Gastroesophageal sphincter (tissue), 4 donors: Measurements from ENCODE around the gene INTS11. TPM values are rescaled to one million over a fixed set of nuclear protein-coding genes. Genes with fewer than 3 reads are reported as not detected.

ENCODE experiments used
- ATAC-seq: fragments of 150-250 bp; one replicate; pipeline ENCODE4 v1.9.1; 2016; ENCODE audit warnings: mild to moderate bottlenecking, moderate library complexity
- H3K27ac ChIP-seq, 4 donors: fragments of 200-600 bp; sonication (generic) in 3 of 4; 1 replicate in 3 of 4; 2 replicates in 1 of 4; pipeline ENCODE4 v1.5.1; 2016 to 2019
- H3K27me3 ChIP-seq: fragments of 200-600 bp; sonication (generic); one replicate; pipeline ENCODE4 v1.5.1; 2019
- H3K36me3 ChIP-seq, 2 donors: fragments of 200-600 bp; sonication (generic); one replicate each; pipeline ENCODE4 v1.5.1; 2019; ENCODE audit warnings: control low read depth in 1 of 2
- H3K4me1 ChIP-seq, 3 donors: fragments of 200-600 bp; sonication (generic); 1 replicate in 2 of 3; 2 replicates in 1 of 3; pipeline ENCODE4 v1.5.1; 2016 to 2019; ENCODE audit warnings: control low read depth in 2 of 3
- H3K4me3 ChIP-seq, 2 donors: fragments of 200-600 bp; sonication (generic); one replicate each; pipeline ENCODE4 v1.5.1; 2019; ENCODE audit warnings: mild to moderate bottlenecking in 1 of 2, moderate library complexity in 1 of 2
- H3K9me3 ChIP-seq, 3 donors: fragments of 200-600 bp; sonication (generic); one replicate each; pipeline ENCODE4 v1.5.1; 2017 to 2019; ENCODE audit warnings: control low read depth in 2 of 3
- EP300 ChIP-seq: sonication (generic); formaldehyde crosslinking; IDR thresholded peaks from one replicate; pipeline ENCODE4 v1.6.1; 2017; ENCODE audit warnings: antibody characterized with exemption, mild to moderate bottlenecking
- POLR2A ChIP-seq, 2 donors: fragments of 450-650 bp; IDR thresholded peaks; one replicate each; pipeline ENCODE4 v1.6.1; 2017; ENCODE audit warnings: antibody characterized with exemption in 2 of 2, mild to moderate bottlenecking in 2 of 2, moderate library complexity in 1 of 2
- POLR2AphosphoS5 ChIP-seq: sonication (generic); formaldehyde crosslinking; IDR thresholded peaks from one replicate; pipeline ENCODE4 v1.6.1; 2017; ENCODE audit warnings: antibody characterized with exemption
- WGBS, 2 donors: methylation state at CpG; one replicate each; pipeline ENCODE4 v1.1.5; 2018; ENCODE audit warnings: low coverage in 1 of 2; 5-methylcytosine and 5-hydroxymethylcytosine counted together
- total RNA-seq, 4 donors: library from RNA; depleted of rRNA; stranded (reverse); fragments of >200 nt; gene quantifications; one replicate each; pipeline ENCODE4 v1.1.0, GENCODE V29; 2016
- TF ChIP-seq, protein P1 (sequence below), 4 experiments: fragments of 200-600 bp in 2 of 4; fragments of 450-650 bp in 2 of 4; sonication (generic) in 1 of 4; IDR thresholded peaks; one replicate each; pipeline ENCODE4 v1.5.1; 2017 to 2019; ENCODE audit warnings: antibody characterized with exemption in 4 of 4, mild to moderate bottlenecking in 2 of 4, moderate library complexity in 2 of 4

The INTS11 gene
- total RNA-seq, 4 donors from 2014 or later, result 62.0 to 119 (median 96.4) TPM

DNA sequence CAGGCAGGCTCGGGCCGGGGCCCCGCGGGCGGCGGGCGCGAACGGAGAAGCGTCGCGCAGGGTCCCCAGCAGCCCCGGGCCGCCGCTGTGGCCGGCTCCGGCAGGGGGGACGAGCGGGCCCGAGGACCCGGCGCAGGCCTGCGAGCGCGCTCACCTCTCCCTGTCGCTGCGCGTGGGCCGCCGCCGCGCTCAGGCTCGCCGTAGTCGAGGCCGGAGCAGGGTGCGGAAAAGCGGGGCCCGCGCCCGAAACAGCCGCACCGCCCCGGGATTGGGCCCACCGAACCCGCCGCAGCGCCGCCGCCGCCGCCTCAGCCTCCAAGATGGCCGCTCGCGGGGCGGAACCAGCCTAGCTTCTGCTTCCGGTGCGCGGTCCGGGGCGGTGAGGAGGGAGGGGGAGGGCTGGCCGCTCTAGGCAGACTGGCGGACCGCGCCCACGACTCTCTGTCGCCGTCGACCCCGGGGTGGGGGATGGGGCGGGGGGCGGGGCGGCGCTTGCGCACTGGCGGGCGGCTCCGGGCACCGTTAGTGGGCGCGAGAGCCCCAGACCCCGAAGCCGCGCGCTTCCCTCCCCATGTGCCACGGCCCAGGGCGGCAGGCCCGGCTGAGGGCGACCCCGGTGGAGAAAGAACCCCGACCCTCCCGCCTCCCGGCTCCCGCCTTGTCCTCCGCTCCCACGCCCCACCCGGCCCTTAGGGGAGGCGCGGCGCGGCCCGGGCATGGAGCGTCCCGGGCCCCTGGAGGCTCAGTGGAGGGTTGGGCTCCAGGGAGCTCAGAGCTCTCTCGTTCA lies 50.8 kb downstream of the INTS11 start, which contains the start of gene UBE2J2:
Gene UBE2J2, minus strand, starts transcription at position 343 of the 787 bp plus-strand sequence. CDS start 5,862 bp downstream, outside the sequence.
- Histone ChIP-seq H3K4me1 (peaks cover 6 to 56% (median 35%) of the 10 kb centered on the region in 3 donors), H3K27me3 (no peaks in the 10 kb centered on the region), H3K27ac (peak within 1 kb of the TSS; percentile 21 to 89 (median 86)), H3K9me3 (no peaks in the 10 kb centered on the region), H3K4me3 (peak within 1 kb of the TSS; percentile 90 to 99), H3K36me3 (peaks cover 0 to 4% of the 10 kb centered on the region in 2 donors)
- WGBS, 2 donors, result no CpG with 5 or more reads among the region's 105 CpGs
- peak; percentile 99 for ATAC-seq
- TF ChIP-seq POLR2AphosphoS5, result peak; percentile 58
- TF ChIP-seq POLR2A (IDR thresholded peaks at IDR 0.05), result peak; percentile 48 to 60
- no peak for TF ChIP-seq EP300
- TF ChIP-seq, protein P1, sequence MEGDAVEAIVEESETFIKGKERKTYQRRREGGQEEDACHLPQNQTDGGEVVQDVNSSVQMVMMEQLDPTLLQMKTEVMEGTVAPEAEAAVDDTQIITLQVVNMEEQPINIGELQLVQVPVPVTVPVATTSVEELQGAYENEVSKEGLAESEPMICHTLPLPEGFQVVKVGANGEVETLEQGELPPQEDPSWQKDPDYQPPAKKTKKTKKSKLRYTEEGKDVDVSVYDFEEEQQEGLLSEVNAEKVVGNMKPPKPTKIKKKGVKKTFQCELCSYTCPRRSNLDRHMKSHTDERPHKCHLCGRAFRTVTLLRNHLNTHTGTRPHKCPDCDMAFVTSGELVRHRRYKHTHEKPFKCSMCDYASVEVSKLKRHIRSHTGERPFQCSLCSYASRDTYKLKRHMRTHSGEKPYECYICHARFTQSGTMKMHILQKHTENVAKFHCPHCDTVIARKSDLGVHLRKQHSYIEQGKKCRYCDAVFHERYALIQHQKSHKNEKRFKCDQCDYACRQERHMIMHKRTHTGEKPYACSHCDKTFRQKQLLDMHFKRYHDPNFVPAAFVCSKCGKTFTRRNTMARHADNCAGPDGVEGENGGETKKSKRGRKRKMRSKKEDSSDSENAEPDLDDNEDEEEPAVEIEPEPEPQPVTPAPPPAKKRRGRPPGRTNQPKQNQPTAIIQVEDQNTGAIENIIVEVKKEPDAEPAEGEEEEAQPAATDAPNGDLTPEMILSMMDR (IDR thresholded peaks at IDR 0.05), result peak in 1 of 4 experiments; percentile 39

GRCh38 chr1:1273209-1273511 lies 51.3 kb downstream of the INTS11 start:
- H3K4me1 ChIP-seq, result peaks cover 6 to 62% (median 35%) of the 10 kb centered on the region in 3 donors
- TF ChIP-seq EP300 (no peak), POLR2AphosphoS5 (no peak), POLR2A (IDR thresholded peaks at IDR 0.05) (no peak)
- TF ChIP-seq, protein P1 (IDR thresholded peaks at IDR 0.05), result no peak
- no CpG with 5 or more reads among the region's 31 CpGs for WGBS, 2 donors
- H3K27me3 ChIP-seq, result no peaks in the 10 kb centered on the region
- peak overlapping the region; percentile 90 to 99 for H3K4me3 ChIP-seq
- no peak for ATAC-seq
- peak overlapping the region; percentile 18 to 89 (median 86) for H3K27ac ChIP-seq
- peaks cover 0 to 10% of the 10 kb centered on the region in 2 donors for H3K36me3 ChIP-seq
- H3K9me3 ChIP-seq, result no peaks in the 10 kb centered on the region

DNA sequence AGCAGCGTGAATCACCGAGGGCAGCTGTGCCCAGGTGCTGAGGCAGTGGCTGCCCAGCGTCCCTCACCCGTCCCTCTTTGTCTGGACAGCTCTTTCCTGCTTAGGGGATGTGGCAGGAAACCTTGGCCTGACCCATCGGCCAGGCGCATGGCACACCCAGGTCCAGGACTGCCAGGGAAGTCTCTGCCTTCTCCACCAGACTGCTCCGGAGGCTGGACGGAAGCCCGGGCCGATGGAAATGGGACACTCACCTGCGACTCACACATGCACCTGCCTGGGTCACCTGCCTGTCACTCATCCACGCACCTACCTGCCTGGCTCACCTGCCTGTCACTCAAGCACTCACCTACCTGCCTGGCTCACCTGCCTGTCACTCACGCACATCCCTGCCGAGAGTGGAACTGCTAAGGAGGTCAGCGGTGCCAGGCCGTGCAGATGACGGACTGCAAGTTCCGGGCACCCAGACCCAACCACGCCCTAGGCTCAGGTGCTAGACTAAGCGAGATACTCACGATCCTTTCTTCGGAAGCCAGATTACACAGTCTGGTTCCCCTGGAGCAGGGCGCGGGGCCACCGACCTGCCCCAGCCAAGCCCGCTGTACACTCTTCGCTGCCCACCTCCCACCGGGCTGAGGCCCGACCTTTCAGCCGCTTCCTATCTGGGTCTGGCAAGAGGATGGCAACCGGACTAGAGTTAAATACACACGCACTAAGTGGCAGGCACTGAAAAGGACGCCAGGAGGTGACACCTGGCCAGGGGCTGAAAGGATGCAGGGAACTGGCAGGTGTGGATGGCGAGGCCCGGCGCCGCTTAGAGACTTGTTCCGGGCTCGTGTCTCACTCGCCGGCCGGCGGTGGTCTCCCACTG lies 51.9 kb downstream of the INTS11 start:
- peak overlapping the region in 2 of 4 donors; percentile 86 to 89 for H3K27ac ChIP-seq
- peak overlapping the region; percentile 90 to 99 for H3K4me3 ChIP-seq
- H3K9me3 ChIP-seq, result no peaks in the 10 kb centered on the region
- 46 to 60% methylated on average over 3 of the region's 43 CpGs for WGBS, 2 donors
- H3K4me1 ChIP-seq, result peaks cover 6 to 67% (median 35%) of the 10 kb centered on the region in 3 donors
- H3K27me3 ChIP-seq, result no peaks in the 10 kb centered on the region
- no peak for ATAC-seq
- TF ChIP-seq POLR2AphosphoS5, result no peak
- TF ChIP-seq POLR2A (IDR thresholded peaks at IDR 0.05), result no peak
- TF ChIP-seq, protein P1 (IDR thresholded peaks at IDR 0.05), result no peak
- TF ChIP-seq EP300, result no peak
- peaks cover 0 to 16% of the 10 kb centered on the region in 2 donors for H3K36me3 ChIP-seq

- 67% methylated on average over 6 of the region's 7 CpGs; no CpG with 5 or more reads in 1 of the 2 donors for WGBS, 2 donors
- no peak for ATAC-seq
- H3K27me3 ChIP-seq, result no peaks in the 10 kb centered on the region
- H3K9me3 ChIP-seq, result no peaks in the 10 kb centered on the region
- TF ChIP-seq POLR2A (IDR thresholded peaks at IDR 0.05) (no peak), EP300 (no peak), POLR2AphosphoS5 (no peak)
- TF ChIP-seq, protein P1 (IDR thresholded peaks at IDR 0.05), result no peak
- H3K27ac ChIP-seq, result peak overlapping the region in 1 of 4 donors; percentile 18
- peaks cover 6 to 67% (median 35%) of the 10 kb centered on the region in 3 donors for H3K4me1 ChIP-seq
- H3K36me3 ChIP-seq, result peaks cover 0 to 33% of the 10 kb centered on the region in 2 donors
- H3K4me3 ChIP-seq, result peak overlapping the region in 1 of 2 donors; percentile 14
Measured at GRCh38 chr1:1270813-1271212, 53.6 kb downstream of the INTS11 start.
